CD4-positive, alpha-beta T cell treated with Interleukin-2 at 100 ng/mL for 4 hours (primary cell): ENCODE results near the gene SPTB.

Experiments used
- DNase-seq: peaks from one replicate; pipeline ENCODE4 v3.0.0-alpha.2; 2020; ENCODE audit warnings: low spot score

SPTB gene

DNA sequence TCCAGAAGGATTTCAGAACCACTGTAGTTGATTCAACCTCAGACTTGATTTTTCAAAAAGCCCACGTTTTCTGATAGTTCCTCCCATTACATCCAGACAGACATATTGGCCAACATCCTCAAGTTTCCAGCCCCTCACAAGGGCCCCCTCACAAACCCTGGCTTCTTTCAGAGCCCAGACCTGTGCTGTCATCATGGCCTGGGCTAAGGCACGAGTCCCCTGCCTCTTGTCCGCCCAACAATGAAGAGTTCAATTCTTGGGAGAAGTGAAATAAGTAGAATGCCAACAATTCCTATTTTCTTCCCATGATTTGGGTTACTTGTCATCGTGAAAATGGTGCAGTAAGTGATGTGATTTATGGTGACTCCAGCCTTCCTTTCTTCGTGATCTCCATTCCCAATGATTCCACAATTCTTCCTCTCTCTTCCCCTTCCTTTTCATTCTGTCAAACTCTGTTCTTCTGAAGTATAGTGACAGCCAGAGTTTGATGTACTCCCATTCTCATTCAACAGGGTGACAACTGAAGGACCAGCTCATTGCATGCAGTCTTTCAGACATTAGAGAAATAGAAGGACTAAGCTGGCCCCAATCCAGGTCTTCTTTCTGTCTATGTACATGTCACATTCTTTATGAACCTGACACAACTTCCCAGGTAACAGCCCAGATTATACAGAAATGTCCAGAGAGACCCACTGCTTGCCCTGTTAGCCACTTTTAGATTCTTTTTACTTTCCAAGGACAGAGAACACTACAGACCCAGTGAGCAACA, 29.2 kb downstream of the SPTB start:
- DNase-seq, result no peak

DNA sequence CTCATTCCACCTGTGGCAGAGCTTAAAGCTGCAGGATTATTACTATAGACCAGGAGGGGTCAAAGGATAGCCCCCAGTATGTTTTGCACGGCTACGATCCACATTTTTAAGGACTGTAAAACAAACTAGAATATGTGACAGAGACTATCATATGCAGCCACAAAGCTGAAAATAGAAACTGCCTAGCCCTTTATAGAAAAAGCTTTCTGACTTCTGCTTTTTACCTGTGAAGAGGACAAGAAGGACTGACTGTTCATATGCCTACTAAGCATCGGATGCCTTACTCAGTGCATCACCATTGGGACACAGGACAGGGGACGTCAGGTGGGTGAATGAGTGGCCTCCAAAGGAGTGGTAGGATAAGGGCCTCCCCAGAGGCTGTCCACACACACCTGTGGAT, 29.8 kb downstream of the SPTB start:
- no peak for DNase-seq

GRCh38 chr14:64848239-64848638, 31.5 kb downstream of the SPTB start:
- no peak for DNase-seq

GRCh38 chr14:64846319-64846718, 33.4 kb downstream of the SPTB start:
- DNase-seq, result no peak

DNA sequence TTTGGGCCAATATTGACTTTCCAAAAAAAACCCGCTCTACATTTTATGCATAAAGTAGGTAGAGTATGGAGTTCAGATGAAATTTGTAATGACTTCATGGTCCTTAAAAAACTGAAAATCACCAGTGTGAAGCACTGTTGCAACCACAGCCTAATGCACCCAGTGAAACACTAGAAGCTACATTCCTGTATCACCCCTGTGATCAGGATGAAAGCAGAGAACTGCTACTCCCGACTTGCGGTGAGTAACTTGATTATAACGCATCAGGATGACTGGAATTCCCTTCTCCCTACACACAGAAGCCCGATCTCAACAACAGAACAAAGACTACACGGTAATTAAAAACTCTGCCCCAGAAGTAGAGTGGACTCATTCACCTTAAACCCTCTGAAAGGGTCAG, 33.8 kb downstream of the SPTB start:
- no peak for DNase-seq

- DNase-seq, result no peak
These were observed 34.7 kb downstream of the SPTB start for GRCh38 chr14:64844969-64845536.

DNA sequence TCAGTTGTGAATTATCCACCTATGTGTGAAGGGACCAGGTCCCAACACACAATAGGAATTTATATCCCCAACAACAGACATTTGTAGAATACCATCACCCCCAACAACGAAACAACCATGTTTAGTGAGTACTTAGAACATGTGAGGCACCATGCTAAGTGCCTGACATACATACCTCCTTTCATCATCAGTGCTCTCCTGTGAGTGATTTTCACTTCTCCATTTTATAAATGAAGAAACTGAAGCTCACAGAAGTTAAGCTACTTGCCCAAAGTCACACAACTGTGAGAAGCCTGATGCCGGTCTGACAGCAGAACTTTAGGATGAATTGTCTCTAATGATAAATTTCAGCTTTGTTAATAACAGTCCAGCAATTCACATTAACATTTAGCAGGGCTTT, 35.4 kb downstream of the SPTB start:
- no peak for DNase-seq

- no peak for DNase-seq
These were observed 36.2 kb downstream of the SPTB start for GRCh38 chr14:64843548-64843947.

DNA sequence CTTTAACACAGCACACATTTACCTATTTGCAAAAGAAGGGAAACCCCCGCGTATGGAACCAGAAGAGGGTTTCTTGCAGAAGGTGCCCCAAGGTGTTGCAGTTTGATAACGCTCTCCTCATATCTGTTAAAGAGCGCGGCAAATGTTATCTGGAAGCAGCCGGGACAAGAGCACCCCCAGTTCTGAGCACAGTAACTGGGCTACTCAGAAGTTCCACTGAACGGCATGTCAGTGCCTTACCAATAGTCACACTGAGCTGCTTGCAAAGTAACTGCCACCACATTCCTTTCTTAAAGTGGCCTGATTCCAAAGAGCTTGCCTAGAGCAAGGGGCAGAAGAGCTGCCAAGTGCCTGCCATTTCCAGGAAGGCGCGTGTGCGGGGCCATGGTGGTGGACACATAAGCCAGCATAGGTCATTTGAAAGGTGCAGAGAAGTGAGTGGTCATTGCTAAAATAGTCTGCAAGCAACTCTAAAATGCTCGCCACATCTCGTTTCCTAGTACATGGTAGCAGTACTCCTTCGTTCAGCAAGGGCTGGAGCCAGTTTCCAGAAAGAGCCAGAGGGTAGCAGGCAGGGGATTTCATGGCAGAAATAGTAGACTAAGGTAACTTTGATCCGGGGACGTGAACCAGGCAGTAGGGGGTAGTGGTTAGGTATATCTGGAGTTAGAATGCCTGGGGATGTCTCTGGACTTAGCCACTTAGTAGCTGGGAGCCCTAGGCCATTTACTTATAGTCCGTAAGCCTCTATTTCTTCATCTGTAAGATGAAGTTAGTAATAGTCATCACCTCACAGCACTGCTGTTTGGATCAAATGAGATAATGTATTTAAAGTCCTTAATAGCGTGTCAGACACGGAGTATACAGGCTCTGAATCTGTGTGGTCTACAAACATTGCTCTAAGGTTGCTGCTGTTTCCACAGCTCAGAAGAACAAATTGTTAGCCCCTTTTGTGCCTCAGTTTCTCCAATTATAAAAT, 37.6 kb downstream of the SPTB start:
- DNase-seq, result no peak

DNA sequence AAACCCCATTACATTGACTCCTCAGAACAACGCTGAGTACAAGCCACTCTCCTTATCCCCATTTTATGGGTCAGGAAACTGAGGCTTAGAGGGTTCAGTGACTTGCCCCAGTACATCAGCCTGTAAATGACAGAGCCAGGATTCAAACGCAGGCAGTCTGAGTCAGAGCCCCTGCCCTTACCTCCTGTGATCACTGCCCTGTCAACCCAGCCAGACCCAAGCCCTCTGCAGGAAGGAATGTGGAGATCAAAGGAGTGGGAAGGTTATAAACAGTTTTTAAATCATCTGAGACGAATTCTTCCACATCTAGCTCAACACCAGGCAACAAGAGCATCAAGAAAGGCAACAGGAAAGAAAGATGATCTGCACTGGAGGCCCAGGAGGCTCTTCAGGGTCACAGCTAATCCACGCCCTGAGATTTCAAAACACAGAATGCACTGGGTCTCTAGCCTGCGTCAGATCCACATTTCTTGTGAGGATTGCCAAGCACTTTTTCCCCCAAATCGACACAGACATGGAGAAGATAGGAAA, 38.5 kb downstream of the SPTB start:
- DNase-seq, result no peak

DNA sequence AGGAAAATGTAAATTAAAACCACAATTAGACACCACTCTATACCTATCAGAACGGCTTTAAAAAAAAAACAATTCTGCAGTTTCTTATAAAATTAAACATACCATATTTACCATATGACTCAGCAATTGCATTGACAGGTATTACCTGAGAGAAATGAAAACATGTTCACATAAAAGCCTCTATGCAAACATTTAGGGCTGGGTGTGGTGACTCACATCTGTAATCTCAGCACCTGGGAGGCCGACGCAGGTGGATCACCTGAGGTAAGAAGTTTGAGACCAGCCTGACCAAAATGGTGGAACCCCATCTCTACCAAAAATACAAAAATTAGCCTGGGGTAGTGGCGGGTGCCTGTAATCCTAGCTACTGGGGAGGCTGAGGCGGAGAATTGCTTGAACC, 41.1 kb downstream of the SPTB start:
- DNase-seq, result no peak

- DNase-seq, result no peak
These were observed 44.3 kb downstream of the SPTB start for GRCh38 chr14:64835431-64835830.

GRCh38 chr14:64834965-64835364, 44.7 kb downstream of the SPTB start:
- no peak for DNase-seq

GRCh38 chr14:64831419-64831818, 48.3 kb downstream of the SPTB start:
- DNase-seq, result no peak

DNA sequence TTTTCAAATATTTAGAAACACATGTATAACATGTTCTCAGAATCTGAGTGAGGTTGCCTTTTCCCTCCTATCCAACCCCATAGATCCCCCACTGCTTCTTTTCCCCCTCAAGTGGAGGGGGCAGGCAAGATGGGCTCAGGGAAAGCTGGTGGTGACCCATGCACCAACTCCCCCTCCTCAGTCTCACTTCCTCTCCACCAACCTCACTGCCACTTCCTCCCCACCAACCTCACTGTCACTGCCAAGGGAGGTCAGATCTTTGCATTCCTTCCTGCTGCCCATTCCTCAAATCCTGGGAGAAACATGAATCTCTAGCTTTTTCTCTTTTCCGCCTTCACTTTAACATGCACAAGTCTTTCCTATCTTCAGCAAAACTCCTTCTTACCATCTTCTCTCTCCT, 48.7 kb downstream of the SPTB start:
- no peak for DNase-seq

DNA sequence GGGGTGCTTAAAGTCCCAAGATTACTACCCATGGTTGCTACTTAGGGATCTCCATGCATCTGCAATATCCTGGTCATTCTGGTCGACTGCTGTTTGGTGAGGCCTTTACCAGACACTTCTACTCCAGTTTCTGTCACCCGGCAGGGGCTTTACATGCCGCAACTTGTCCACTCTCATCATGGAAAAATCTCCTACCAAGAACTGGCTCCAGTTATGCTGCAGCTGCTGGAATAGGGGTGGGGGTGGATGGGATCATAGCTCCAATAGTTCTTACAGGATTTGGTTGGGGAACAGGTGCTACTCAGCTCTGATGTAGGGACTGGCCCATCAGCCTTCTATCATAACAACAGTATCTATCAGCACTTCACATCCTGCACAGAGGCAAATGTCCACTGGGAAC, 51.6 kb downstream of the SPTB start:
- DNase-seq, result no peak

DNA sequence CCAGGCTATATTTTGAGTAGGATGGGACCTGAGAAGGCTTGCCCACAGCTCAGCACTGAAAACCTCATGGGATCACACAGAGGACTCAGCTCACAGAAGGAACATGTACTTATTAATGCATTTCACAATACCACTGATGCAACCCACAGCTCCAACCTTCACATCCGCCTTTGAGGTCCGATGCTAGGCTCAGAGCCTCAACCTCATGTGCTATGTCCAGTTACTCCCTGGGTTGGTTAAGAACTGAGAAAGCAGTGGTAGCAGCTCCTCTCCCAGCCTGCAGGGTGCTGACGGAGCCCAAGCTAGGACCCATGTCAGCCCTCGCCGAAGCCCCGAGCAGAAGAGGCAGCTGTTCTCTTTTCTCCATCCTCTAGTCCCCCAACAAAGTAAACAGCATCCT, 52.9 kb downstream of the SPTB start:
- DNase-seq, result no peak

DNA sequence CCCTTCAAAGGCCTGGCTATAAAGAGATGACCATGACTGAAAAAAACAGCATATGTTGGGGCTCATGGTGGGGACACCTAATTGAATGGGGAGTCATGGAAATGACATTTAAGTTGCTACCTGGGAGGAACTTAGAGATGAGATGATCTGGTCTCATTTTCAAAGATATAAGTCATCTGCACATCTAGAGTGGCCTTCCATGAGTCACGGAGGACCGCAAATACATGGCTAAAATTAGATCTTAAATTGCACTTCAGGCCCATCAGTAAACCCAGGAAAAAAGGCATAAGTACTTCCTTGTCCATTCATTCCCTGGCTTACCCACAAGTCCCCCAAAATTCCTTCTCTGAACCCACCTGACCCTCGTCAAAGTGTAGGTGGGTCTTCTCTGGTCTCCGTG, 53.4 kb downstream of the SPTB start:
- no peak for DNase-seq

GRCh38 chr14:64825509-64825908, 54.2 kb downstream of the SPTB start:
- no peak for DNase-seq

- no peak for DNase-seq
These were observed 54.7 kb downstream of the SPTB start for GRCh38 chr14:64825006-64825405.

DNA sequence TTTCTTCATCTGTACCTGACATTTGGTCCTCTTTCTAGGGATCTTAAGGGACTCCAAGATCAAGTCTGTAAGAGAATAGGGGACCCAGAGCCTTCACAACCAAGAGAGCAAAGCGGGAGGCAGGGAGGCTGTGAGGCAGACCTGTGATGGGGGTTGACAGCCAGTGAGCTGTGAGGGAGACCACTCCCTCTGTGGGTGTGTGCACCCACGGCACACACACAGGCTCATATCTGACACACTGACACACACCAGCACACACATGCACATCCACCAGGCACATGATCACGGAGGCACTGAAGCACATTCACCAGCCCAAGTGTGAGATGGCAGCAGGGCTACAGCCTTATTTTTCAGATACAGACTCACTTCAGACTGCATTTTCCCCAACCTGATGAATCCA, 55.2 kb downstream of the SPTB start:
- DNase-seq, result no peak

- peak; percentile 54 for DNase-seq
These were observed 56.3 kb downstream of the SPTB start for GRCh38 chr14:64823305-64823861.
